Lower lobe of right lung (tissue), 2 donors: ENCODE results near the gene SNTG2. TPM values are rescaled to one million over a fixed set of nuclear protein-coding genes. Genes with fewer than 3 reads are reported as not detected.

Experiments
- ATAC-seq, 2 donors: fragments of 200-7000 bp; cut with Tn5 transposase; one replicate each; pipeline ENCODE4 v1.9.1; 2020 to 2022; ENCODE audit warnings: mild to moderate bottlenecking in 2 of 2, moderate library complexity in 2 of 2
- DNase-seq: peaks from one replicate; pipeline ENCODE4 v3.0.0-alpha.2; 2020
- H3K27ac ChIP-seq: fragments of 200-600 bp; one replicate; pipeline ENCODE4 v1.8.0; 2022
- H3K27me3 ChIP-seq: fragments of 200-600 bp; one replicate; pipeline ENCODE4 v1.8.0; 2022; ENCODE audit warnings: low read depth
- H3K36me3 ChIP-seq: fragments of 200-600 bp; one replicate; pipeline ENCODE4 v1.8.0; 2022; ENCODE audit warnings: mild to moderate bottlenecking
- H3K4me1 ChIP-seq: fragments of 200-600 bp; one replicate; pipeline ENCODE4 v1.8.0; 2022
- H3K4me3 ChIP-seq: fragments of 200-600 bp; one replicate; pipeline ENCODE4 v1.8.0; 2022; ENCODE audit warnings: mild to moderate bottlenecking
- H3K9me3 ChIP-seq: fragments of 200-600 bp; one replicate; pipeline ENCODE4 v1.8.0; 2022
- CTCF ChIP-seq: fragments of 200-600 bp; IDR thresholded peaks from one replicate; pipeline ENCODE4 v1.8.0; 2022; ENCODE audit warnings: antibody characterized with exemption, mild to moderate bottlenecking
- intact Hi-C: fragments of 100-400 bp; cut with DNase I; formaldehyde crosslinking; loops from one replicate; pipeline ENCODE4 v1.11.0; 2022
- total RNA-seq: library from RNA; stranded (reverse); fragmentation: NEBNext Ultra II Directional; extraction: Animal tissue kit (Norgen Biotek cat#: 25700); gene quantifications from one replicate; pipeline ENCODE4 v1.2.1, GENCODE V29; 2021
- donor health status: DM: no; HTN: yes; CAD: no; lungs with severe emphysema.

The SNTG2 gene
- total RNA-seq, 1 donor from 2014 or later: 1.4 TPM

GRCh38 chr2:1028831-1029230, 78.2 kb downstream of the SNTG2 start:
- H3K27ac ChIP-seq: no peak overlapping the region
- intact Hi-C loops: no loop called here
- H3K4me1 ChIP-seq: no peaks in the 10 kb centered on the region
- H3K4me3 ChIP-seq: no peak overlapping the region
- no peaks in the 10 kb centered on the region for H3K9me3 ChIP-seq
- no peaks in the 10 kb centered on the region for H3K27me3 ChIP-seq
- ATAC-seq (no peak), DNase-seq (no peak)
- H3K36me3 ChIP-seq: no peaks in the 10 kb centered on the region
- TF ChIP-seq CTCF: no peak

GRCh38 chr2:1032030-1032429, 81.4 kb downstream of the SNTG2 start:
- DNase-seq: no peak
- no peak for TF ChIP-seq CTCF
- ATAC-seq: no peak
- intact Hi-C loops: no loop called here
- H3K4me3 ChIP-seq: no peak overlapping the region
- no peak overlapping the region for H3K27ac ChIP-seq
- no peaks in the 10 kb centered on the region for H3K9me3 ChIP-seq
- H3K36me3 ChIP-seq: no peaks in the 10 kb centered on the region
- H3K4me1 ChIP-seq: no peaks in the 10 kb centered on the region
- no peaks in the 10 kb centered on the region for H3K27me3 ChIP-seq

GRCh38 chr2:1033069-1033468, 82.4 kb downstream of the SNTG2 start:
- no peak for ATAC-seq

GRCh38 chr2:1037066-1037465, 86.4 kb downstream of the SNTG2 start:
- intact Hi-C loops: no loop called here
- no peaks in the 10 kb centered on the region for H3K4me1 ChIP-seq
- DNase-seq (no peak), ATAC-seq (no peak)
- H3K4me3 ChIP-seq: no peak overlapping the region
- H3K27ac ChIP-seq: no peak overlapping the region
- TF ChIP-seq CTCF: no peak
- no peaks in the 10 kb centered on the region for H3K36me3 ChIP-seq
- H3K27me3 ChIP-seq: no peaks in the 10 kb centered on the region
- H3K9me3 ChIP-seq: no peaks in the 10 kb centered on the region

More at GRCh38 chr2:1033069-1033468, 82.4 kb downstream of the SNTG2 start:
- intact Hi-C loops: no loop called here
- Histone ChIP-seq H3K27me3 (no peaks in the 10 kb centered on the region), H3K4me3 (no peak overlapping the region), H3K4me1 (no peaks in the 10 kb centered on the region), H3K9me3 (no peaks in the 10 kb centered on the region), H3K27ac (no peak overlapping the region), H3K36me3 (no peaks in the 10 kb centered on the region)
- DNase-seq: no peak
- no peak for TF ChIP-seq CTCF

- Histone ChIP-seq H3K4me3 (no peak overlapping the region), H3K9me3 (no peaks in the 10 kb centered on the region), H3K27me3 (no peaks in the 10 kb centered on the region), H3K4me1 (no peaks in the 10 kb centered on the region), H3K36me3 (no peaks in the 10 kb centered on the region), H3K27ac (no peak overlapping the region)
- DNase-seq: no peak
- intact Hi-C loops: no loop called here
- TF ChIP-seq CTCF: no peak
- ATAC-seq: no peak
Observed at GRCh38 chr2:1039549-1039948, 88.9 kb downstream of the SNTG2 start.
